Pancreas (tissue), 10 donors: ENCODE results near the gene SFTA2. TPM values are rescaled to one million over a fixed set of nuclear protein-coding genes. Genes with fewer than 3 reads are reported as not detected.

Experiments
- ATAC-seq, 4 donors: fragments of 200-7000 bp; cut with Tn5 transposase; one replicate each; pipeline versions ENCODE4 v1.8.0 to v1.9.1; 2020; ENCODE audit warnings: mild to moderate bottlenecking in 4 of 4, moderate library complexity in 4 of 4
- DNase-seq, 6 donors: peaks; one replicate each; pipeline ENCODE4 v3.0.0-alpha.2; 2020
- FAIRE-seq: peaks from 2 replicates; lab custom pipeline; 2012; peaks lifted over from hg19 to GRCh38; lab: Jason Lieb, UNC
- H3K27ac ChIP-seq, 4 donors: fragments of 200-600 bp; sonication (generic); 1 replicate in 3 of 4; 2 replicates in 1 of 4; pipeline versions ENCODE4 v1.5.0 to v1.8.0; 2020
- H3K27me3 ChIP-seq, 4 donors: fragments of 200-600 bp; one replicate each; pipeline ENCODE4 v1.8.0; 2021
- H3K36me3 ChIP-seq, 3 donors: fragments of 200-600 bp; sonication (generic) in 1 of 3; one replicate each; pipeline versions ENCODE4 v1.5.0 to v1.8.0; 2020 to 2021
- H3K4me1 ChIP-seq, 3 donors: fragments of 200-600 bp; one replicate each; pipeline ENCODE4 v1.8.0; 2021
- H3K4me3 ChIP-seq, 4 donors: fragments of 200-600 bp; sonication (generic) in 2 of 4; one replicate each; pipeline versions ENCODE4 v1.5.0 to v1.8.0; 2020 to 2021
- H3K9me3 ChIP-seq, 4 donors: fragments of 200-600 bp; one replicate each; pipeline ENCODE4 v1.8.0; 2021
- WGBS, 2 donors: extraction: QIAGEN DNeasy Blood & Tissue Kit; methylation state at CpG; one replicate each; pipeline ENCODE4 v1.1.7; 2013; 5-methylcytosine and 5-hydroxymethylcytosine counted together
- intact Hi-C, 3 donors: fragments of 100-400 bp; cut with DNase I; formaldehyde crosslinking; loops; one replicate each; pipeline versions ENCODE4 v1.11.1 to v1.14.2; 2022
- polyA plus RNA-seq, 2 donors: library from polyadenylated mRNA; stranded (reverse); fragments of 200-250 nt; gene quantifications; one replicate each; pipeline ENCODE4 v1.2.3, GENCODE V29; 2013
- total RNA-seq, 6 donors: library from RNA; stranded (reverse); fragmentation: NEBNext Ultra II Directional in 4 of 6; extraction: Animal tissue kit (Norgen Biotek cat#: 25700) in 4 of 6; gene quantifications; one replicate each; pipeline versions ENCODE4 v1.2.1 to v1.2.4, GENCODE V29; 2021 to 2023
- TF ChIP-seq, protein P1 (sequence below), 4 donors: fragments of 200-600 bp; sonication (generic) in 3 of 4; IDR thresholded peaks; one replicate each; pipeline versions ENCODE4 v1.5.0 to v1.8.0; 2021; ENCODE audit warnings: antibody characterized with exemption in 4 of 4
- donor health status: healthy with polysubstance abuse.
- donor health status: DM: no; HTN: no; CAD: no; lungs with moderate emphysema.
- donor health status: DM: no; HTN: no; CAD: no.
- donor health status: control.
- donor health status: control.
- donor health status: Bipolar disorder and iron deficiency.
- donor health status: DM: yes; HTN: yes; CAD: no.
- donor health status: DM: no; HTN: no; CAD: no.
- donor health status: DM: no; HTN: no; CAD: no.
- donor health status: DM: yes; HTN: yes; CAD: no.

Gene SFTA2
- total and polyA plus RNA-seq, 8 donors, result 0.83 to 22.9 (median 3.1) TPM

- no peaks in the 10 kb centered on the region for H3K9me3 ChIP-seq
- FAIRE-seq (no peak), ATAC-seq (no peak)
These were observed 15.3 kb upstream of the SFTA2 start for GRCh38 chr6:30947231-30947630.

DNA sequence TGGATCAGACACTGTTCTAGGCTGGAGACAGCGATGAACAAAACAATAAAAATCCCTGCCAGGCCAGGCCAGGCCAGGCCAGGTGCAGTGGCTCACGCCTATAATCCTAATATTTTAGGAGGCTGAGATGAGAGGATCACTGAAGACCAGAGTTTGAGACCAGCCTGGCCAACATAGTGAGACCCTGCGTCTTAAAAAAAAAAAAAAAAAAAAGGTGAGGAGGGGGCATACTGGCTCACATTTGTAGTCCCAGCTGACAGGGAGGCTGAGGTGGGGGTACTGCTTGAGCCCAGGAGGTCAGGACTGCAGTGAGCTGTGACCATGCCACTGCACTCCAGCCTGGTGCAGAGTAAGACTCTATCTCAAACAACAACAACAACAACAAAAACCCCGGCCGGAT is 13.3 kb upstream of the SFTA2 start:
- Histone ChIP-seq H3K36me3 (no peaks in the 10 kb centered on the region), H3K27me3 (no peaks in the 10 kb centered on the region), H3K4me3 (no peak overlapping the region), H3K27ac (no peak overlapping the region), H3K4me1 (no peaks in the 10 kb centered on the region), H3K9me3 (no peaks in the 10 kb centered on the region)
- 73 to 91% methylated on average over 5 of the region's 5 CpGs for WGBS, 2 donors
- TF ChIP-seq, protein P1, sequence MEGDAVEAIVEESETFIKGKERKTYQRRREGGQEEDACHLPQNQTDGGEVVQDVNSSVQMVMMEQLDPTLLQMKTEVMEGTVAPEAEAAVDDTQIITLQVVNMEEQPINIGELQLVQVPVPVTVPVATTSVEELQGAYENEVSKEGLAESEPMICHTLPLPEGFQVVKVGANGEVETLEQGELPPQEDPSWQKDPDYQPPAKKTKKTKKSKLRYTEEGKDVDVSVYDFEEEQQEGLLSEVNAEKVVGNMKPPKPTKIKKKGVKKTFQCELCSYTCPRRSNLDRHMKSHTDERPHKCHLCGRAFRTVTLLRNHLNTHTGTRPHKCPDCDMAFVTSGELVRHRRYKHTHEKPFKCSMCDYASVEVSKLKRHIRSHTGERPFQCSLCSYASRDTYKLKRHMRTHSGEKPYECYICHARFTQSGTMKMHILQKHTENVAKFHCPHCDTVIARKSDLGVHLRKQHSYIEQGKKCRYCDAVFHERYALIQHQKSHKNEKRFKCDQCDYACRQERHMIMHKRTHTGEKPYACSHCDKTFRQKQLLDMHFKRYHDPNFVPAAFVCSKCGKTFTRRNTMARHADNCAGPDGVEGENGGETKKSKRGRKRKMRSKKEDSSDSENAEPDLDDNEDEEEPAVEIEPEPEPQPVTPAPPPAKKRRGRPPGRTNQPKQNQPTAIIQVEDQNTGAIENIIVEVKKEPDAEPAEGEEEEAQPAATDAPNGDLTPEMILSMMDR (IDR thresholded peaks at IDR 0.05), result no peak
- FAIRE-seq, result no peak
- no peak for ATAC-seq
- intact Hi-C loops, result no loop called here
- no peak for DNase-seq

More at GRCh38 chr6:30947231-30947630, 15.3 kb upstream of the SFTA2 start:
- 58 to 63% methylated on average over 4 of the region's 4 CpGs for WGBS, 2 donors
- intact Hi-C loops, result no loop called here
- TF ChIP-seq, protein P1 (IDR thresholded peaks at IDR 0.05), result no peak
- no peak overlapping the region for H3K27ac ChIP-seq
- no peak overlapping the region for H3K4me3 ChIP-seq
- H3K4me1 ChIP-seq, result no peaks in the 10 kb centered on the region
- no peak for DNase-seq
- H3K27me3 ChIP-seq, result no peaks in the 10 kb centered on the region
- no peaks in the 10 kb centered on the region for H3K36me3 ChIP-seq

DNA sequence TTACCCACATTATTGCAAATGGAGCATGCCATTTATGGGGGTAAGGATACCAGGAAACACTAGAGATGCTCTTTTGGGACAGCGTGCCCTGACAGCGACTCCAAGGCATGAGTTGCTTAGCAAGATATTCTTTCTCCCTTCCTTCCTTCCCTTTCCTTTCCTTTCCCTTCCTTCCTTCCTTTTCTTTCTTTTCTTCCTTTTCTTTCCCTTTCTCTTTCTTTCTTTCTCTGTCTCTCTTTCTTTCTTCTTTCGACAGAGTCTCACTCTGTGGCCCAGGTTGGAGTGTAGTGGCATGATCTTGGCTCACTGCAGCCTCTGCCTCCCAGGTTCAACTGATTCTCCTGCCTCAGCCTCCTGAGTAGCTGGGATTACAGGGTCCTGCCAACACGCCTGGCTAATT is 12.1 kb upstream of the SFTA2 start:
- no peak for FAIRE-seq
- intact Hi-C loops, result no loop called here
- 79 to 94% methylated on average over 4 of the region's 4 CpGs for WGBS, 2 donors
- no peak for ATAC-seq
- no peak for DNase-seq
- Histone ChIP-seq H3K36me3 (no peaks in the 10 kb centered on the region), H3K4me1 (no peaks in the 10 kb centered on the region), H3K27me3 (no peaks in the 10 kb centered on the region), H3K9me3 (no peaks in the 10 kb centered on the region), H3K4me3 (no peak overlapping the region), H3K27ac (no peak overlapping the region)
- TF ChIP-seq, protein P1 (IDR thresholded peaks at IDR 0.05), result no peak

GRCh38 chr6:30942338-30943060 is 10.5 kb upstream of the SFTA2 start:
- TF ChIP-seq, protein P1 (IDR thresholded peaks at IDR 0.05), result peak in 1 of 4 donors; percentile 18
- Histone ChIP-seq H3K4me3 (no peak overlapping the region), H3K27me3 (no peaks in the 10 kb centered on the region), H3K36me3 (no peaks in the 10 kb centered on the region), H3K27ac (no peak overlapping the region), H3K9me3 (no peaks in the 10 kb centered on the region), H3K4me1 (no peaks in the 10 kb centered on the region)
- DNase-seq, result peak in 5 of 6 donors; percentile 60 to 82 (median 73)
- peak; percentile 78 to 91 (median 82) for ATAC-seq
- intact Hi-C loops, result no loop called here
- 12 to 14% methylated on average over 14 to 15 of the region's 15 CpGs for WGBS, 2 donors
- no peak for FAIRE-seq

- FAIRE-seq (no peak), ATAC-seq (peak in 1 of 4 donors; percentile 17), DNase-seq (no peak)
- TF ChIP-seq, protein P1 (IDR thresholded peaks at IDR 0.05), result no peak
- Histone ChIP-seq H3K9me3 (no peaks in the 10 kb centered on the region), H3K36me3 (no peaks in the 10 kb centered on the region), H3K27ac (no peak within 1 kb of the TSS), H3K4me1 (no peaks in the 10 kb centered on the region), H3K4me3 (no peak within 1 kb of the TSS), H3K27me3 (no peaks in the 10 kb centered on the region)
- WGBS, 2 donors, result 57 to 74% methylated on average over 16 of the region's 16 CpGs
- intact Hi-C loops, result no loop called here
These were observed 8.5 kb upstream of the SFTA2 start, which contains the start of gene MUCL3 for GRCh38 chr6:30940361-30940986. Gene MUCL3 (plus strand): TSS chr6:30940973. CDS start chr6:30941000, 27 bp downstream.
